DMS79 (cell line): ENCODE data around the gene RABIF.
A peak's percentile ranks its signal among the peaks of the same experiment; 100 is the strongest.
"Not testable (repeated sequence)": the region's sequence is repeated elsewhere in the genome, so short reads cannot be mapped to it uniquely, and the experiment has no call there.

Experiments
- DNase-seq: peaks from one replicate; lab custom pipeline; 2025; lab: John Stamatoyannopoulos, UW

The RABIF gene

GRCh38 chr1:202888531-202889360 lies at the start of gene RABIF:
RABIF (minus strand) TSS chr1:202889149; CDS start chr1:202889098, 51 bp downstream.
- peak; percentile 91 for DNase-seq

DNA sequence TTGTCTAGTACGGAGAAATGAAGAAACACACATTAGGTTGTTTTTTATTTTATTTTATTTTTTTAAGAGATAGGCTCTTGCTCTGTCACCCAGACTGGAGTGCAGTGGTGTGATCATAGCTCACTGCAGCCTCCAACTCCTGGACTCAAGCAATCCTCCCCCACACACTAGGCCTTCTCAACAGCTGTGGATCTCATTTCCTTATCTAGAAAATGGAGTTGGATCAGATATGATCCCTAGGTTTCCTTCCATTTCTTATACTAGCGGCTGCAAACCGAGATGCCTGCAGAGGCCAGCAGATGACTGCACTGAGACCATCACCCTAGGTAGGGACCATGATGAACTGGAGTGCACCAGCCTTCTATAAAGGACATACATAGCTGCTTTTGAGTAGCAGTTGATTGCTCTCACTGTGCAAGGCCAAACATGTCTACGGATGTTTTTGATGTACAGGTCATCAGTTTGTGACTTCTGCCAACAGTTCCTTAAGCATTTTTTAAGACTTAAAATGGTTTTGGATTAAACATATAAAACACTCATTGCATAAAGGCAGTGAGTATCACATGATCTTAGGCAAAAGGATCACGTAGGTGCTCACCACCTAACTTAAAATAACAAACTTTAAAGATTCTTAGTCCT lies 49.5 kb upstream of the RABIF start:
- no peak for DNase-seq

DNA sequence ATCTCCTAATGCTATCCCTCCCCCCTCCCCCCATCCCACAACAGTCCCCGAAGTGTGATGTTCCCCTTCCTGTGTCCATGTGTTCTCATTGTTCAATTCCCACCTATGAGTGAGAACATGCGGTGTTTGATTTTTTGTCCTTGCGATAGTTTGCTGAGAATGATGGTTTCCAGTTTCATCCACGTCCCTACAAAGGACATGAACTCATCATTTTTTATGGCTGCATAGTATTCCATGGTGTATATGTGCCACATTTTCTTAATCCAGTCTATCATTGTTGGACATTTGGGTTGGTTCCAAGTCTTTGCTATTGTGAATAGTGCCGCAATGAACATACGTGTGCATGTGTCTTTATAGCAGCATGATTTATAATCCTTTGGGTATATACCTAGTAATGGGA lies 47.5 kb upstream of the RABIF start:
- not testable (repeated sequence) for DNase-seq

DNA sequence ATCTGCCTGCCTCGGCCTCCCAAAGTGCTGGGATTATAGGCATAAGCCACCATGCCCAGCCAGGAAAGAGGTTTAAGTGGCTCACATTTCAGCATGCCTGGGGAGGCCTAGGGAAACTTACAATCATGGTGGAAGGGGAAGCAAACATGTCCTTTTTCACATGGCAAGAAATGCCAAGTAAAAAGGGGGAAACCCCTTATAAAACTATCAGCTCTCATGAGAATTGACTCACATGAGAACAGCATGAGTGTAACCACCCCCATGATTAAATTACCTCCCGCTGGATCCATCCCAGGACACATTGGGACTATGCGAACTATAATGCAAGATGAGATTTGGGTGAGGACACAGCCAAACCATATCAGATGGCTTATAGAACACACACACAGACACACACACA lies 46.9 kb upstream of the RABIF start:
- no peak for DNase-seq

DNA sequence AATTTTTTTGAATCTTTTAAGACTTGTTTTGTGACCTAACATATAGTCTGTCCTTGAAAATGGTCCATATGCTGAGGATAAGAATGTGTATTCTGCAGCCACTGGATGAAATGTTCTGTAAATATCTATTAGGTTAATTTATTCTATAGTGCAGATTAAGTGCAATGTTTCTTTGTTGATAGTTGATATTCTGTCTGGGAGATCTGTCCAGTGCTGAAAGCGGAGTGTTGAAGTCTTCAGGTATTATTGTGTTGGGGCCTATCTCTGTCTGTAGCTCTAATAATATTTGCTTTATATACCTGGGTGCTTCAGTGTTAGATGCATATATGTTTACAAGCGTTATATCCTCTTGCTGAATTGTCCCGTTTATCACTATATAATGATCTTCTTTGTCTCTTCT lies 45.8 kb upstream of the RABIF start:
- DNase-seq, result no peak

DNA sequence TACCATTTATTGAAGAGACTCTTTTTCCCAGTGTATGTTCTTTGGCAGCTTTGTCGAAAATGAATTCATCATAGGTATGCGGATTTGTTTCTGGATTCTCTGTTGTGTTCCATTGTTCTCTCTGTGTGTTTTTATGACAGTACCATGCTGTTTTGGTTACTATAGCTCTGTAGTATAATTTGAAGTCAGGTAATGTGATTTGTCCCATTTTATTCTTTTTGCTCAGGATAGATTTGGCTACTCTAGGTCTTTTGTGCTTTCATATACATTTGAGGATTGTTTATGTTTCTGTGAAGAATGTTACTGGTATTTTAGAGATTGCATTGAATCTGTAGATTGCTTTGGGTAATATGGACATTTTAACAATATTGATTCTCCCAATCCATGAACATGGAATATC lies 43.5 kb upstream of the RABIF start:
- no peak for DNase-seq

DNA sequence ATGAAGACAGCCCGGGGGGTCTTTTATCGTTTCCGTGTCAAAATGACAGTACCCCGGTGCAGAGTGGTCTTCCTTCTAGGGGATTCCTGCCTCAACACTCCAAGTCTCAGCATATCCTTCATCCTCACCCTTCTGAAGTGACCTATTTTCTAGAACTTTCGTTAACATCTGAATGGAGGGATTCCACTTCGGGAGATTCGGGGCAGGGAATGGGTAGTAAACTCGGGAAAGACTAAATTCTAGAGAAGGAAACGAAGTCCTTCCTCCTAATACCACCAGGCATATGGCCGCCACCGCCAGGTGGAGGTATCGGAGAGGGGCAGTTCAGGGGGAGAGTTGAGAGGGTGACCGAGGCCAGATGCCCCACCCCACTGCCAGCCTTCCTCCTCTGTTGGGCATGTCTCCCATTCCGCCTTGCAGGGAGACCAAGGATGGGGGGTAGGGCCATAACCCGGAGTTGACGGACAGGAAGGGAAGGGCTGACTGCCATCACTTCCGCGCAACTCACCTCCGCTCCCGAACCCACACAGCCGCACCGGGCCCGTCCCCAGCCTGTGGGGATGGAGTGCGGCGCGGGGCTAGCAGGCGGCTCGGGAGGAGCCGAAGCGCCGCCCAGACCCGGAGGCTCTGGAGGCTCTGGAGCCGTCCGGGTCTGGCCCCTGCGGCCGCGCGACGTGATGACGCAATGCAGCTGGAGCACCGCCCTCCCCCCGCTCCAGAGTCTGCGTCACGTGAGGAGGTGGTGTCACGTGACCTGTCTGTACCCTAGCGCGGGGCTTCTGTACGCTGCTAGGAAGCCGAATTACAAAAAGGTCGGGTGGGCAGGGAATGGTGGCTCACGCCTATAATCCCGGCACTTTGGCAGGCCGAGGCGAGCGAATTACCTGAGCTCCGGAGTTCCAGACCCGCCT lies 37.9 kb upstream of the RABIF start, which contains the start of gene KLHL12:
TSS of gene KLHL12 (minus strand) at position 654 of the 911 bp plus-strand sequence. CDS start 2,072 bp downstream, outside the sequence.
- DNase-seq, result peak; percentile 87

GRCh38 chr1:202923533-202923932 lies 34.6 kb upstream of the RABIF start:
- no peak for DNase-seq

GRCh38 chr1:202919615-202920014 lies 30.7 kb upstream of the RABIF start:
- no peak for DNase-seq

DNA sequence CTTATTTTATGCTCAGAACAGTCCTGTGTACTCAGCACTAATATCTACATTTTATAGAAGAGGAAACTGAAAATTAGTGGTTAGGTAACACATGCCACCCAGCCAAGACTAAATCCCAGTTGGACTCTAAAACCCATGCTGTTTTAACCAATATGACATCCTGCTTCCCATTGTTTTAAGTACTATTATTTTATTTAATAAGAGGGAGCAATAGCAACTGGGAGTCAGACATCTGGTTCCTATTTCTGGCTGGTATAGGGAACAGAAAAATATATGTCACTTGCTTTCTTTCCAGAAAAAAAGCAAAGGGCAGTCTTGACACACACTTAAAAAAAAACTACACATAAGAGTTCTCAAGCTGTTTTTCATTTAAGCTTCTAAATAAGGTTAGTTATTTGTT lies 26.2 kb upstream of the RABIF start:
- no peak for DNase-seq

DNA sequence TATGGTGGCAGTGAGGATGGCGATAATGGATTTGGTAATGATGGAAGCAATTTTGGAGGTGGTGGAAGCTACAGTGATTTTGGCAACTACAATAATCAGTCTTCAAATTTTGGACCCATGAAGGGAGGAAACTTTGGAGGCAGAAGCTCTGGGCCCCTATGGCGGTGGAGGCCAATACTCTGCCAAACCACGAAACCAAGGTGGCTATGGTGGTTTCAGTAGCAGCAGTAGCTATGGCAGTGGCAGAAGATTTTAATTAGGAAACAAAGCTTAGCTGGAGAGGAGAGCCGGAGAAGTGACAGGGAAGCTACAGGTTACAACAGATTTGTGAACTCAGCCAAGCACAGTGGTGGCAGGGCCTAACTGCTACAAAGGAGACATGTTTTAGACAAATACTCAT lies 23.5 kb upstream of the RABIF start:
- DNase-seq, result not testable (repeated sequence)

- DNase-seq, result no peak
Observed at GRCh38 chr1:202909494-202909893, 20.5 kb upstream of the RABIF start.

DNA sequence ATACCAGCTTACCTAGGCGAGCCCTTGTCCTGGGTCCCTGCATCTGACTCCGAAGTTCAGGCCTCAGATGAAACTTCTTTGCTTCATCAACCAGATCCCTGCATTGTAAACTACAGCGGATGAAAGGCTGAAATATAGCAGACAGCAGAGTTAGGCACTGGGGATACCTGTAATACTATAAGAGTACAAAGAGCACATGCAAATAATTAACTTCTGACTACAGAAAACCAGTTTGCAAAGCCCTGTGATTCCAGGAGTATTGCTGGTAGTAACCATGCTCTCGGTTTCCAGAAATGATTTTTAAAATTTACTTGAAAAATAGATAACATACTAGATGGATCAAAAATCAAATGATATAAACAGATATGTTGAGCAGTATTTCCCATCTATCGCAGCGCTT lies 20.0 kb upstream of the RABIF start:
- DNase-seq, result no peak

GRCh38 chr1:202905331-202905730 lies 16.4 kb upstream of the RABIF start:
- DNase-seq, result no peak

DNA sequence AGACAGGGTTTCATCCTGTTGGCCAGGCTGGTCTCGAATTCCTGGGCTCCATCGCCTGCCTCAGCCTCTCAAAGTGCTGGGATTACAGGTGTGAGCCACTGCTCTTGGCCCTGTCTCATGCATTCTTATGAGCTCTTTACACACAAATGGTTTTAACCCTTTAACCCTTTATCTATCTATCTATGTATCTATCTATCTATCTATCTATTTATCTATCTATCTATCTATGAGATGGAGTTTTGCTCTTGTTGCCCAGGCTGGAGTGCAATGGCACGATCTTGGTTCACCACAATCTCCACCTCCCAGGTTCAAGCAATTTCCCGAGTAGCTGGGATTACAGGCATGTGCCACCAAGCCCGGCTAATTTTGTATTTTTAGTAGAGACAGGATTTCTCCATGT lies 14.9 kb upstream of the RABIF start:
- DNase-seq, result not testable (repeated sequence)

DNA sequence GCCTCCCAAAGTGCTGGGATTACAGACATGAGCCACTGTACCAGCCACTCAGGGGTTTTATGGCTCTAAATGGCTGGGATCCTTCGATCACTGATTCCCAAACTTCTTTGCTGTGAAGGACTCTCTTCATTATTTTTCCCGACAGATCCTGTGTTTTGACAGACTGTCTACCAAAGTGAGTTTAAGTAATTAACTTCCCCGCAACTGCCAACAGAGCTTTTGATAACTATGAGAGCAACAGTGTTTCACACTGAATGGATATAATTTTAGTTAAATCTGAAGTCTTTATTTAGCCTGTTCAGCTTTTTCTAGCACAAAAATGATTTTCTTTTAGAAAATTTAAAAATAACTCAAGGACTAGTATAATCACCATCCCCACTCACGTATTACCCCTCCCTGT lies 12.6 kb upstream of the RABIF start:
- no peak for DNase-seq

- no peak for DNase-seq
Observed at GRCh38 chr1:202892501-202892900, 3.6 kb upstream of the RABIF start.

DNA sequence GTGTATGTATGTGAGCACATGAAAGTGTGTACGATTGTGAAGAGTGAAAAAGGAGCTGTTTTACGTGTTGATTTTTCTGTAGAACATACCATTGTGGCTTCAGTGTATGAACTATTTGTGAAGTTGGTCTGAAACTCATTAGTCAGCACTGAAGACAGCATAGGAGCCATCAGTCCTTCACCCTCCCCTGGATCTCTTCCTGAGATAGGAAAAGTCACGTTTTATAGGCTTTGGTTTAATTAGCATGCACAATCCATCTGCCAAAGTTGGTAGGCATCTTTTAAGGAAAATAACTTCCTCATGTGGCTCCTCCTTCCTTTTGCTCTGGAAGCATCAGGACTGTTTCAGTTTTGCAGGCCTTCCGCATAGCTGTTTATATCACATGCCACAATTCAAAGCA lies 1.4 kb upstream of the RABIF start:
- DNase-seq, result no peak

GRCh38 chr1:202888221-202888530 lies 773 bp downstream of the RABIF start:
- peak; percentile 67 for DNase-seq

GRCh38 chr1:202880961-202881460 lies 7.9 kb downstream of the RABIF start:
- DNase-seq, result no peak

DNA sequence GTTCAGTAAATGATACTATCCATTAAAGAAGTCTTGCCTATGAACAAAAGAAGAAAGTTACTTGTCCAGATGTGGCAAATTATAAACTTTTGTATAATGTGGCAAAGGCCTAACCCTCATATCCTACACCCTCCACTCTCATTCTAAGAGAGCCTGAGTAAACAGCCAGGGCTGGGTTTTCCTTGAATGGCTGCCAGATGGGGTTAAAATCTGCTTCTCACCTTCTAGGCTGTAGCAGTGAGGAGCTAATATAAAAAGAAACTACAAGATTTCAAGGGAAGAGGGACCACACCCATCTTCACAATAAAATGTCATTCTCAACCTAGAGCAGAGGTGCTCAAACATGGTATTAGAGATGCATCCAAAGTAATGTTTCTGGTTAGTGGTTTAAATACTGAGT lies 8.9 kb downstream of the RABIF start:
- no peak for DNase-seq

DNA sequence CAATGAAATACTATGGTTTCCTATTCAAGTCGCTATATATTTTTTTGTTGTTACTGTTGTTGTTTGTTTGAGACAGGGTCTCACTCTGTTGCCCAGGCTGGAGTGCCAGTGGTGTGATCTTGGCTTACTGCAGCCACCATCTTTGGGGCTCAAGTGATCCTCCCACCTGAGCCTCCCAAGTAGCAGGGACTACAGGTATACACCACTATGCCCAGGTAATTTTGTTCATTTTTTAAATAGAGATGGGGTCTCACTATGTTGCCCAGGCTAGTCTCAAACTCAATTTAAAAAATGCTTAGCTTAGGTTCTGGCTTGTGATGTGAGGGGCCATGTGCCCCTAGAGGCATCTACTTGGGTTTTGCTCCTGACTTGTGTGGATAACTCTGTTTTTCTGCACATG lies 9.8 kb downstream of the RABIF start:
- no peak for DNase-seq
